T follicular helper cell (primary cell): ENCODE data around the gene AGPAT2.

ENCODE experiments used
- DNase-seq: peaks from one replicate; pipeline ENCODE4 v3.0.0-alpha.2; 2020; ENCODE audit warnings: low read depth

AGPAT2 gene

GRCh38 chr9:136687721-136688223 is 515 bp upstream of the AGPAT2 start:
- no peak for DNase-seq

- DNase-seq, result no peak
Observed at GRCh38 chr9:136686534-136686793, 793 bp downstream of the AGPAT2 start.

- DNase-seq, result no peak
Observed at GRCh38 chr9:136685790-136686533, 1.3 kb downstream of the AGPAT2 start.

- no peak for DNase-seq
Observed at GRCh38 chr9:136685216-136685615, 2.0 kb downstream of the AGPAT2 start.

GRCh38 chr9:136684799-136685198 is 2.5 kb downstream of the AGPAT2 start:
- no peak for DNase-seq

- no peak for DNase-seq
Observed at GRCh38 chr9:136684339-136684738, 2.9 kb downstream of the AGPAT2 start.

GRCh38 chr9:136683755-136684154 is 3.5 kb downstream of the AGPAT2 start:
- DNase-seq, result no peak

GRCh38 chr9:136683173-136683745 is 4.0 kb downstream of the AGPAT2 start:
- DNase-seq, result no peak

GRCh38 chr9:136682710-136683109 is 4.5 kb downstream of the AGPAT2 start:
- no peak for DNase-seq

- DNase-seq, result no peak
Observed at GRCh38 chr9:136681945-136682699, 5.1 kb downstream of the AGPAT2 start.

GRCh38 chr9:136681029-136681428 is 6.2 kb downstream of the AGPAT2 start:
- no peak for DNase-seq

- no peak for DNase-seq
Observed at GRCh38 chr9:136679431-136679941, 7.8 kb downstream of the AGPAT2 start.

GRCh38 chr9:136678624-136679023 is 8.6 kb downstream of the AGPAT2 start:
- no peak for DNase-seq

- DNase-seq, result no peak
Observed at GRCh38 chr9:136678034-136678433, 9.2 kb downstream of the AGPAT2 start.

- DNase-seq, result no peak
Observed at GRCh38 chr9:136676920-136677686, 10.2 kb downstream of the AGPAT2 start.

GRCh38 chr9:136676297-136676794 is 10.9 kb downstream of the AGPAT2 start:
- no peak for DNase-seq

GRCh38 chr9:136675477-136676296 is 11.6 kb downstream of the AGPAT2 start:
- no peak for DNase-seq

GRCh38 chr9:136674786-136675349 is 12.4 kb downstream of the AGPAT2 start:
- no peak for DNase-seq

GRCh38 chr9:136673975-136674785 is 13.1 kb downstream of the AGPAT2 start:
- no peak for DNase-seq
